GM12865 (cell line): ENCODE results near the gene IL5.

ENCODE experiments used
- DNase-seq: peaks from one replicate; pipeline ENCODE4 v3.0.0; 2010; ENCODE audit warnings: low read depth
- H3K4me3 ChIP-seq: 2 replicates; pipeline ENCODE4 v1.5.1; 2011; ENCODE audit warnings: mild to moderate bottlenecking, low read depth, low read length, control low read depth
- CTCF ChIP-seq: IDR thresholded peaks from 2 replicates; pipeline ENCODE4 v1.5.1; 2011; ENCODE audit warnings: low read length, control low read depth, low read depth, inconsistent platforms; ENCODE audit not compliant: insufficient read depth; ENCODE audit errors: missing control alignments

IL5 gene

GRCh38 chr5:132496631-132497487, 46.5 kb downstream of the IL5 start:
- peak; percentile 92 for DNase-seq
- no peak for TF ChIP-seq CTCF
- peak overlapping the region; percentile 74 for H3K4me3 ChIP-seq

GRCh38 chr5:132496191-132496630, 47.1 kb downstream of the IL5 start:
- no peak for TF ChIP-seq CTCF
- H3K4me3 ChIP-seq = peak overlapping the region; percentile 74
- DNase-seq = peak; percentile 92

GRCh38 chr5:132495667-132496190, 47.6 kb downstream of the IL5 start:
- peak; percentile 91 for DNase-seq
- H3K4me3 ChIP-seq = peak overlapping the region; percentile 74
- no peak for TF ChIP-seq CTCF

- H3K4me3 ChIP-seq = no peak overlapping the region
- TF ChIP-seq CTCF = no peak
- DNase-seq = no peak
These were observed 49.5 kb downstream of the IL5 start for GRCh38 chr5:132493821-132494220.

- H3K4me3 ChIP-seq = no peak overlapping the region
- no peak for TF ChIP-seq CTCF
- DNase-seq = no peak
These were observed 50.1 kb downstream of the IL5 start for GRCh38 chr5:132493241-132493640.

GRCh38 chr5:132492386-132493125, 50.8 kb downstream of the IL5 start:
- no peak for TF ChIP-seq CTCF
- no peak overlapping the region for H3K4me3 ChIP-seq
- DNase-seq = no peak
